HFF-Myc (cell line): ENCODE measurements around the gene TOR1B.

ENCODE experiments used
- DNase-seq: peaks from one replicate; pipeline ENCODE4 v3.0.0-alpha.2; 2011; ENCODE audit warnings: low read depth; ENCODE audit errors: extremely low read depth
- H3K4me3 ChIP-seq: replicated peaks from 2 replicates; pipeline ENCODE4 v1.5.1; 2011; ENCODE audit warnings: low read depth, mild to moderate bottlenecking, control low read depth, low read length
- TF ChIP-seq, protein P1 (sequence below): IDR thresholded peaks from 2 replicates; pipeline ENCODE4 v1.5.1; 2012; ENCODE audit warnings: mild to moderate bottlenecking, low read depth, low read length, control low read depth; ENCODE audit errors: missing control alignments

The TOR1B gene

DNA sequence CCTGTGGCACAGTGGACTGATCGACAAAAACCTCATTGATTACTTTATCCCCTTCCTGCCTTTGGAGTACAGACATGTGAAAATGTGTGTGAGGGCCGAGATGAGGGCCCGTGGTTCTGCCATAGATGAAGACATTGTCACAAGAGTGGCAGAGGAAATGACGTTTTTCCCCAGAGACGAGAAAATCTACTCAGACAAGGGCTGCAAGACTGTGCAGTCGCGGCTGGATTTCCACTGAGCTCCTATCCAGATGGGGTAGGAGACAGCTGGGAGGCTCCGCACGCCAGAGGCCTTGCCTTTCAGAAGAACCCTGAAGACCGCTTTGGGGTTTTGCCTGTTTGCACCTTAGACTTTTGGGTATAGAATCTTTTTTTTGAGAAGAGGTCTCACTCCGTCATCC lies 6.4 kb downstream of the TOR1B start:
- no peak overlapping the region for H3K4me3 ChIP-seq
- TF ChIP-seq, protein P1, sequence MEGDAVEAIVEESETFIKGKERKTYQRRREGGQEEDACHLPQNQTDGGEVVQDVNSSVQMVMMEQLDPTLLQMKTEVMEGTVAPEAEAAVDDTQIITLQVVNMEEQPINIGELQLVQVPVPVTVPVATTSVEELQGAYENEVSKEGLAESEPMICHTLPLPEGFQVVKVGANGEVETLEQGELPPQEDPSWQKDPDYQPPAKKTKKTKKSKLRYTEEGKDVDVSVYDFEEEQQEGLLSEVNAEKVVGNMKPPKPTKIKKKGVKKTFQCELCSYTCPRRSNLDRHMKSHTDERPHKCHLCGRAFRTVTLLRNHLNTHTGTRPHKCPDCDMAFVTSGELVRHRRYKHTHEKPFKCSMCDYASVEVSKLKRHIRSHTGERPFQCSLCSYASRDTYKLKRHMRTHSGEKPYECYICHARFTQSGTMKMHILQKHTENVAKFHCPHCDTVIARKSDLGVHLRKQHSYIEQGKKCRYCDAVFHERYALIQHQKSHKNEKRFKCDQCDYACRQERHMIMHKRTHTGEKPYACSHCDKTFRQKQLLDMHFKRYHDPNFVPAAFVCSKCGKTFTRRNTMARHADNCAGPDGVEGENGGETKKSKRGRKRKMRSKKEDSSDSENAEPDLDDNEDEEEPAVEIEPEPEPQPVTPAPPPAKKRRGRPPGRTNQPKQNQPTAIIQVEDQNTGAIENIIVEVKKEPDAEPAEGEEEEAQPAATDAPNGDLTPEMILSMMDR, result no peak

DNA sequence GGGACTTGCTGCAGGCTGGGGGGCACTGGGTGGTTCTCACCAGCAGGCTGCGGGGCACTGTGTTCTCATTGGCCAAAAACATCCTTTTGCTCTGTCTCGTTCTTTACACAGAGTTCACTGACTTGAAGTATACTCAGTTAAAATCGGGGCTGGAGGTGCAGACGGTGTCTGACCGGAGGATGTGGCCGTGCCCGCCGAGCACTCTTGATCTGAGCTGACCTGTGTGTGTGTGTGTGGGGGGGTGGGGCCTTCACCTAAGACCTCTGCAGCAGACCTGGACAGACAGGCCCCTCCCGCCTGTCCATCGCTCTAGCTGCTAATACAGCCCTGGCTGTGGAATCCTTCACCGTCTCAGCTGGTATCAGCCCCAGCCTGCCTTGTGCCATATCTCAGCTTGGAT lies 7.1 kb downstream of the TOR1B start:
- H3K4me3 ChIP-seq, result no peak overlapping the region
- TF ChIP-seq, protein P1, result no peak
- DNase-seq, result no peak

More for the DNA sequence above, 6.4 kb downstream of the TOR1B start:
- no peak for DNase-seq

- DNase-seq, result no peak
- no peak overlapping the region for H3K4me3 ChIP-seq
- TF ChIP-seq, protein P1, result no peak
Observed at GRCh38 chr9:129810788-129811187, 7.8 kb downstream of the TOR1B start.

GRCh38 chr9:129811967-129812363 lies 9.0 kb downstream of the TOR1B start:
- no peak overlapping the region for H3K4me3 ChIP-seq
- DNase-seq, result no peak
- TF ChIP-seq, protein P1, result no peak

GRCh38 chr9:129812385-129812784 lies 9.4 kb downstream of the TOR1B start:
- DNase-seq, result no peak
- H3K4me3 ChIP-seq, result no peak overlapping the region
- TF ChIP-seq, protein P1, result no peak

GRCh38 chr9:129813661-129814060 lies 10.7 kb downstream of the TOR1B start:
- H3K4me3 ChIP-seq, result no peak overlapping the region
- no peak for DNase-seq
- TF ChIP-seq, protein P1, result no peak
